MCF 10A (cell line): Measurements from ENCODE around the gene CAPZB. TPM values are rescaled to one million over a fixed set of nuclear protein-coding genes. Genes with fewer than 3 reads are reported as not detected.

Experiments
- BruUV-seq: library from RNA; stranded (reverse); fragments of 400-500 nt; replicated peaks from 2 replicates; lab custom pipeline; 2021; lab: Mats Ljungman, UMichigan
- CTCF ChIA-PET: fragments of 300-600 bp; sonication (Branson Sonifier 250); formaldehyde crosslinking; extraction: SDS; loops from one replicate; lab custom pipeline; 2021; ENCODE audit warnings: antibody characterized with exemption, inconsistent platforms; lab: Yijun Ruan, JAX
- POLR2A ChIA-PET: fragments of 300-600, 350-650 bp; sonication (Branson Sonifier 250); formaldehyde crosslinking; extraction: SDS; loops from one replicate; lab custom pipeline; 2020; ENCODE audit warnings: antibody characterized with exemption, inconsistent platforms; lab: Yijun Ruan, JAX
- DNase-seq: peaks from one replicate; pipeline ENCODE4 v3.0.0-alpha.2; 2018; ENCODE audit not compliant: unreplicated experiment
- H3K27ac Mint-ChIP-seq: one replicate; pipeline ENCODE4 v1.8.0; 2022; ENCODE audit warnings: mild to moderate bottlenecking, low read depth, mixed read lengths; ENCODE audit not compliant: unreplicated experiment
- H3K27me3 Mint-ChIP-seq: one replicate; pipeline ENCODE4 v1.8.0; 2022; ENCODE audit warnings: mixed read lengths; ENCODE audit not compliant: insufficient read depth, unreplicated experiment
- H3K36me3 Mint-ChIP-seq: one replicate; pipeline ENCODE4 v1.8.0; 2022; ENCODE audit warnings: mild to moderate bottlenecking, moderate library complexity, mixed read lengths; ENCODE audit not compliant: insufficient read depth, unreplicated experiment
- H3K4me1 Mint-ChIP-seq: one replicate; pipeline ENCODE4 v1.8.0; 2022; ENCODE audit warnings: mixed read lengths; ENCODE audit not compliant: insufficient read depth, unreplicated experiment
- H3K4me3 Mint-ChIP-seq: one replicate; pipeline ENCODE4 v1.8.0; 2022; ENCODE audit warnings: mild to moderate bottlenecking, moderate library complexity, mixed read lengths; ENCODE audit not compliant: unreplicated experiment
- H3K9me3 Mint-ChIP-seq: one replicate; pipeline ENCODE4 v1.8.0; 2022; ENCODE audit warnings: mixed read lengths; ENCODE audit not compliant: unreplicated experiment
- intact Hi-C: fragments of 100-400 bp; cut with micrococcal nuclease; formaldehyde crosslinking; loops from 2 replicates; pipeline ENCODE4 v1.14.1; 2022
- total RNA-seq: library from RNA; stranded (reverse); gene quantifications from 2 replicates; pipeline ENCODE4 v1.2.3, GENCODE V29; 2022
- TF ChIP-seq, protein P1 (sequence below): fragments of 200-600 bp; IDR thresholded peaks from one replicate; pipeline ENCODE4 v1.8.0; 2022; ENCODE audit warnings: antibody characterized with exemption, mild to moderate bottlenecking; ENCODE audit not compliant: unreplicated experiment

The CAPZB gene
- total RNA-seq, 1 experiment from 2014 or later, result 252 TPM

GRCh38 chr1:19357299-19357986, 127.9 kb downstream of the CAPZB start:
- no TSS peak for BruUV-seq
- no peaks in the 10 kb centered on the region for H3K9me3 Mint-ChIP-seq
- peaks cover 31% of the 10 kb centered on the region for H3K36me3 Mint-ChIP-seq
- H3K4me1 Mint-ChIP-seq, result peaks cover 8% of the 10 kb centered on the region
- H3K27me3 Mint-ChIP-seq, result no peaks in the 10 kb centered on the region
- no peak overlapping the region for H3K4me3 Mint-ChIP-seq
- TF ChIP-seq, protein P1, sequence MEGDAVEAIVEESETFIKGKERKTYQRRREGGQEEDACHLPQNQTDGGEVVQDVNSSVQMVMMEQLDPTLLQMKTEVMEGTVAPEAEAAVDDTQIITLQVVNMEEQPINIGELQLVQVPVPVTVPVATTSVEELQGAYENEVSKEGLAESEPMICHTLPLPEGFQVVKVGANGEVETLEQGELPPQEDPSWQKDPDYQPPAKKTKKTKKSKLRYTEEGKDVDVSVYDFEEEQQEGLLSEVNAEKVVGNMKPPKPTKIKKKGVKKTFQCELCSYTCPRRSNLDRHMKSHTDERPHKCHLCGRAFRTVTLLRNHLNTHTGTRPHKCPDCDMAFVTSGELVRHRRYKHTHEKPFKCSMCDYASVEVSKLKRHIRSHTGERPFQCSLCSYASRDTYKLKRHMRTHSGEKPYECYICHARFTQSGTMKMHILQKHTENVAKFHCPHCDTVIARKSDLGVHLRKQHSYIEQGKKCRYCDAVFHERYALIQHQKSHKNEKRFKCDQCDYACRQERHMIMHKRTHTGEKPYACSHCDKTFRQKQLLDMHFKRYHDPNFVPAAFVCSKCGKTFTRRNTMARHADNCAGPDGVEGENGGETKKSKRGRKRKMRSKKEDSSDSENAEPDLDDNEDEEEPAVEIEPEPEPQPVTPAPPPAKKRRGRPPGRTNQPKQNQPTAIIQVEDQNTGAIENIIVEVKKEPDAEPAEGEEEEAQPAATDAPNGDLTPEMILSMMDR, result no peak
- intact Hi-C loops, result no loop called here
- ChIA-PET POLR2A (no interaction called here), CTCF (no interaction called here)
- H3K27ac Mint-ChIP-seq, result no peak overlapping the region
- no peak for DNase-seq

DNA sequence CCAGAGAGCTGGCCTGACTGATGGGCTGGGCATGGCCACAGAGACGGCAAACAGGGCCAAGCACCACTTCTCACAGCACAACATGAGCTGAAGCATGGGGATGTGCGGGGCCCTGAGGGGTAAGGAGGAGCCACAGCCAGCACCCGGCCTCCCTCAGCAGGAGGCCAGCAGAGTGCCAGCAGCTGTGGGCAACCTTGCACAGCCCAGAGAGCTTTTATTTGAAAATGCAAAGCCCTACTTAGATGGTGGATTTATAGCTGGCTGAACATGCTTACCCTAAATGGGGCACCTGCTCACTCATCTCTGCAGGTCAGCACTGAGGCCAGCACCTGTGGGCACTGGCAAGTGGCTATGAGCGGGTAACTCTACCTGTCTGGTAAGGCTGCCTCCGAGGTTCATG, 129.1 kb downstream of the CAPZB start:
- no TSS peak for BruUV-seq
- ChIA-PET POLR2A (interaction anchor here (0.6 to 0.9 kb wide), 2 partner anchors 12 to 69 kb away, joined by 3 to 4 read pairs; no protein-coding TSS in a partner anchor), CTCF (interaction anchor here (1.9 kb wide), 1 partner anchor 12 kb away, joined by 11 read pairs; no protein-coding TSS in a partner anchor)
- no peak overlapping the region for H3K4me3 Mint-ChIP-seq
- DNase-seq, result no peak
- H3K9me3 Mint-ChIP-seq, result no peaks in the 10 kb centered on the region
- H3K36me3 Mint-ChIP-seq, result peaks cover 42% of the 10 kb centered on the region
- no peak overlapping the region for H3K27ac Mint-ChIP-seq
- H3K27me3 Mint-ChIP-seq, result no peaks in the 10 kb centered on the region
- TF ChIP-seq, protein P1, result no peak
- intact Hi-C loops, result no loop called here
- peaks cover 6% of the 10 kb centered on the region for H3K4me1 Mint-ChIP-seq

DNA sequence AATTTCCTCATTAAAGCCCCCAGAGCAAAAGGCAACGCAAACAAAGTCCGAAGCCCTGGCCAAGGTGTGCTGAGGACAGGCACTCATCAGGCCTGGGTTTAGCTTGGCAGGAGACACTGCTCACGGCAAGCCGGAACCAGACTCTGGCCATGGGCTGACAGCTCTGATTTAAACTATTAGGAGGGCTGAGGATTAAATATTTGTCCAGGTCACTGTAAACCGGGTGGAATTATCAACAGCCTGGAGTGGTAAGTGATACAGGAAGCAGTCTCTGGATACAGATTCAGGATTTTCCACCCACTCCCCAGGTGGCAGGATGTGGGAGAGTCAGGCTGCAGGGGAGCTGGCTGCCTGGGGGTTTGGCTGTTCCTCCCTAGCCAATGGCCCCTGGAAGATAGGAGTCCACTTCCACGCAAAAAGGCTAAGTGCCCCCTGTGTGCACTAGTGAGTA, 130.8 kb downstream of the CAPZB start:
- ChIA-PET POLR2A (interaction anchor here (1.3 kb wide), 1 partner anchor 42 kb away, joined by 3 read pairs; the partner anchor contains the start of gene SLC66A1), CTCF (no interaction called here)
- no TSS peak for BruUV-seq
- Mint-ChIP-seq H3K4me1 (no peaks in the 10 kb centered on the region), H3K9me3 (no peaks in the 10 kb centered on the region), H3K27ac (no peak overlapping the region), H3K4me3 (no peak overlapping the region), H3K36me3 (peaks cover 55% of the 10 kb centered on the region), H3K27me3 (no peaks in the 10 kb centered on the region)
- intact Hi-C loops, result no loop called here
- DNase-seq, result no peak
- TF ChIP-seq, protein P1, result no peak

DNA sequence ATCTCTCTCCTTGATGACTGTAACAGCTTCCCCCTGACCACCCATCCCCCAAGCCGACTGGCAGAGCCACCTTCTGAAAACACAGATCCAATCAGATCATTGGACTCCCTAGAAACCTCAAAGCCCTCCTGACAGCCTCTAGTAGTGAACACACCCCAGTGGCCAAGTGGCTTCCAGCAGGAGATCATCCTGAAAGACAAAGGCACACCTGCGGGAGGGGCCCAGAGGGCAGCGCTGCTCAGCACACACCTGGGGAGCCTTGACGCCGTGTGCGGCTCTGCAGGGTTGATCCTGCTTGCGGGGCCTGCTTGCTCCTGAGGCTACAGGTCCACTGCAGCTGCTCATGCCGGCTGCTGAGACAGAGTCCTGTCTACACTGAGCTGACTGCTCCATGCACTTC, 131.7 kb downstream of the CAPZB start:
- ChIA-PET CTCF (interaction anchor here (1.0 to 1.4 kb wide), 2 partner anchors 10 to 12 kb away, joined by 4 to 7 read pairs; no protein-coding TSS in a partner anchor), POLR2A (no interaction called here)
- H3K9me3 Mint-ChIP-seq, result no peaks in the 10 kb centered on the region
- H3K36me3 Mint-ChIP-seq, result peaks cover 56% of the 10 kb centered on the region
- BruUV-seq, result no TSS peak
- DNase-seq, result no peak
- TF ChIP-seq, protein P1, result no peak
- no peak overlapping the region for H3K4me3 Mint-ChIP-seq
- H3K4me1 Mint-ChIP-seq, result no peaks in the 10 kb centered on the region
- H3K27ac Mint-ChIP-seq, result no peak overlapping the region
- intact Hi-C loops, result no loop called here
- H3K27me3 Mint-ChIP-seq, result no peaks in the 10 kb centered on the region
